ENCODE results near the gene ZNF77. TPM values are rescaled to one million over a fixed set of nuclear protein-coding genes. Genes with fewer than 3 reads are reported as not detected.
"Not testable (repeated sequence)": the region's sequence is repeated elsewhere in the genome, so short reads cannot be mapped to it uniquely, and the experiment has no call there.

The ZNF77 gene
- polyA plus RNA-seq, 1 donor from 2014 or later, result 13.0 TPM

DNA sequence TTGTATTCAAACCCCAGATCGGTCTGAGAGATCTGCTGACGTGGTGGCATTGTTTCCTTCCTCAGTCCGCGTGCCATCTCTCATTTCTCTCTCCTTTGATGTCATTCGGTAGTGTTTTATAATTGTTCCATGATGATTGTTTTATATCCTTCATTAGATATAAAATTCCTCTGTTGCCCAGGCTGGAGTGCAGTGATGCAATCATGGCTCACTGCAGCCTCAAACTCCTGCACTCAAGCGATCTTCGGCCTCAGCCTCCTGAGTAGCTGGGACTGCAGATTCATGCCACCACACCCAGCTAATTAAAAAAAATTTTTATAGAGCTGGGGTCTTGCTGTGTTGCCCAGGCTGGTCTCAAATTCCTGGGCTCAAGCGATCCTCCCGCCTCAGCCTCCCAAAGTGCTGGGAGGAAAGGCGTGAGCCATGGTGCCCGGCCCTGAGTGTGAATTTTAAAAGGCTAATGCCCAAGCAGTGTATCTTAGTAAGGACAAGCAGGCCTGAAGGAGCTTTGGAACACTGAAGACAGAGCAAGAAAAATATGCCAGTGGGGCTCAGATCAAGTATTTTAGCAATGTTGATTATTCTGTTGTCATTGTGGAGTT lies 38.8 kb downstream of the ZNF77 start:
- Histone ChIP-seq H3K79me2 (replicated peaks; ENCODE audit: insufficient read depth, low read length) (no peaks in the 10 kb centered on the region), H3K27ac (ENCODE audit: low read length) (no peak overlapping the region), H3K36me3 (ENCODE audit: insufficient read depth, low read length) (no peaks in the 10 kb centered on the region), H3K9ac (ENCODE audit: low read length) (no peak overlapping the region), H3K9me3 (ENCODE audit: low read length) (no peaks in the 10 kb centered on the region), H4K20me1 (ENCODE audit: insufficient read depth) (no peaks in the 10 kb centered on the region), H3K4me3 (ENCODE audit: low read length) (no peak overlapping the region), H3F3A (ENCODE audit: insufficient read depth, low read length, poor library complexity, severe bottlenecking) (no peaks in the 10 kb centered on the region), H3K27me3 (ENCODE audit: insufficient read depth, low read depth, low read length) (no peaks in the 10 kb centered on the region), H3K4me2 (ENCODE audit: low read length) (no peak overlapping the region), H2AFZ (ENCODE audit: low read depth, low read length) (no peak overlapping the region), H3K9me2 (ENCODE audit: insufficient read depth, low read length) (no peaks in the 10 kb centered on the region)
- TF ChIP-seq TAF1 (IDR thresholded peaks at IDR 0.05; ENCODE audit: low read depth) (no peak), POLR2AphosphoS5 (IDR thresholded peaks at IDR 0.05) (no peak), SMC3 (conservative IDR thresholded peaks at IDR 0.05; ENCODE audit: poor library complexity) (no peak), EZH2 (IDR thresholded peaks at IDR 0.05; ENCODE audit: borderline replicate concordance, insufficient read depth, low read length, poor library complexity, severe bottlenecking) (no peak), MXI1 (conservative IDR thresholded peaks at IDR 0.05; ENCODE audit: poor library complexity, severe bottlenecking) (no peak), EP300 (conservative IDR thresholded peaks at IDR 0.05; ENCODE audit: poor library complexity, severe bottlenecking) (no peak), RAD21 (conservative IDR thresholded peaks at IDR 0.05) (no peak)
- TF ChIP-seq, protein P1, sequence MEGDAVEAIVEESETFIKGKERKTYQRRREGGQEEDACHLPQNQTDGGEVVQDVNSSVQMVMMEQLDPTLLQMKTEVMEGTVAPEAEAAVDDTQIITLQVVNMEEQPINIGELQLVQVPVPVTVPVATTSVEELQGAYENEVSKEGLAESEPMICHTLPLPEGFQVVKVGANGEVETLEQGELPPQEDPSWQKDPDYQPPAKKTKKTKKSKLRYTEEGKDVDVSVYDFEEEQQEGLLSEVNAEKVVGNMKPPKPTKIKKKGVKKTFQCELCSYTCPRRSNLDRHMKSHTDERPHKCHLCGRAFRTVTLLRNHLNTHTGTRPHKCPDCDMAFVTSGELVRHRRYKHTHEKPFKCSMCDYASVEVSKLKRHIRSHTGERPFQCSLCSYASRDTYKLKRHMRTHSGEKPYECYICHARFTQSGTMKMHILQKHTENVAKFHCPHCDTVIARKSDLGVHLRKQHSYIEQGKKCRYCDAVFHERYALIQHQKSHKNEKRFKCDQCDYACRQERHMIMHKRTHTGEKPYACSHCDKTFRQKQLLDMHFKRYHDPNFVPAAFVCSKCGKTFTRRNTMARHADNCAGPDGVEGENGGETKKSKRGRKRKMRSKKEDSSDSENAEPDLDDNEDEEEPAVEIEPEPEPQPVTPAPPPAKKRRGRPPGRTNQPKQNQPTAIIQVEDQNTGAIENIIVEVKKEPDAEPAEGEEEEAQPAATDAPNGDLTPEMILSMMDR (IDR thresholded peaks at IDR 0.05; ENCODE audit: poor library complexity, severe bottlenecking), result no peak
- TF ChIP-seq, protein P2, sequence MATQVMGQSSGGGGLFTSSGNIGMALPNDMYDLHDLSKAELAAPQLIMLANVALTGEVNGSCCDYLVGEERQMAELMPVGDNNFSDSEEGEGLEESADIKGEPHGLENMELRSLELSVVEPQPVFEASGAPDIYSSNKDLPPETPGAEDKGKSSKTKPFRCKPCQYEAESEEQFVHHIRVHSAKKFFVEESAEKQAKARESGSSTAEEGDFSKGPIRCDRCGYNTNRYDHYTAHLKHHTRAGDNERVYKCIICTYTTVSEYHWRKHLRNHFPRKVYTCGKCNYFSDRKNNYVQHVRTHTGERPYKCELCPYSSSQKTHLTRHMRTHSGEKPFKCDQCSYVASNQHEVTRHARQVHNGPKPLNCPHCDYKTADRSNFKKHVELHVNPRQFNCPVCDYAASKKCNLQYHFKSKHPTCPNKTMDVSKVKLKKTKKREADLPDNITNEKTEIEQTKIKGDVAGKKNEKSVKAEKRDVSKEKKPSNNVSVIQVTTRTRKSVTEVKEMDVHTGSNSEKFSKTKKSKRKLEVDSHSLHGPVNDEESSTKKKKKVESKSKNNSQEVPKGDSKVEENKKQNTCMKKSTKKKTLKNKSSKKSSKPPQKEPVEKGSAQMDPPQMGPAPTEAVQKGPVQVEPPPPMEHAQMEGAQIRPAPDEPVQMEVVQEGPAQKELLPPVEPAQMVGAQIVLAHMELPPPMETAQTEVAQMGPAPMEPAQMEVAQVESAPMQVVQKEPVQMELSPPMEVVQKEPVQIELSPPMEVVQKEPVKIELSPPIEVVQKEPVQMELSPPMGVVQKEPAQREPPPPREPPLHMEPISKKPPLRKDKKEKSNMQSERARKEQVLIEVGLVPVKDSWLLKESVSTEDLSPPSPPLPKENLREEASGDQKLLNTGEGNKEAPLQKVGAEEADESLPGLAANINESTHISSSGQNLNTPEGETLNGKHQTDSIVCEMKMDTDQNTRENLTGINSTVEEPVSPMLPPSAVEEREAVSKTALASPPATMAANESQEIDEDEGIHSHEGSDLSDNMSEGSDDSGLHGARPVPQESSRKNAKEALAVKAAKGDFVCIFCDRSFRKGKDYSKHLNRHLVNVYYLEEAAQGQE (IDR thresholded peaks at IDR 0.05; ENCODE audit: borderline replicate concordance), result no peak

DNA sequence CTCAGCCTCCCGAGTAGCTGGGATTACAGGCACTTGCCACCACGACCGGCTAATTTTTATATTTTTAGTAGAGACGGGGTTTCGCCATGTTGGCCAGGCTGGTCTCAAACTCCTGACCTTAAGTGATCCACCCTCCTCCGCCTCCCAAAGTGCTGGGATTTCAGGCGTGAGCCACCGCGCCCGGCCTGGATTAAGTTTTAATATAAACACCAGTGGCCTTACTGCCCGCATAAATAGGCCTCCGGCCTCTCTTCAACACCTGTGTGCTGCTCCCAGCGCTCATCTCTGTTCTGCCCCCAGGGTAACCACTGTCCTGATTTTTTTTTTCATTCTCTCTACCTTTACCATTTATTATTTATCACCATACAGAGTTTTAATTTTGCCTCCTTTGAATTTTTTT lies 41.4 kb downstream of the ZNF77 start:
- H2AFZ ChIP-seq (ENCODE audit: low read depth, low read length); H3K4me2 ChIP-seq (ENCODE audit: low read length); H3K27ac ChIP-seq (ENCODE audit: low read length): not testable (repeated sequence)

More for the DNA sequence above, 41.4 kb downstream of the ZNF77 start:
- H4K20me1 ChIP-seq (ENCODE audit: insufficient read depth); H3K9ac ChIP-seq (ENCODE audit: low read length); H3K79me2 ChIP-seq (replicated peaks; ENCODE audit: insufficient read depth, low read length); H3K9me2 ChIP-seq (ENCODE audit: insufficient read depth, low read length); H3K27me3 ChIP-seq (ENCODE audit: insufficient read depth, low read depth, low read length); H3K9me3 ChIP-seq (ENCODE audit: low read length); H3K4me3 ChIP-seq (ENCODE audit: low read length); H3K36me3 ChIP-seq (ENCODE audit: insufficient read depth, low read length); H3F3A ChIP-seq (ENCODE audit: insufficient read depth, low read length, poor library complexity, severe bottlenecking): not testable (repeated sequence)
